Activated naive CD4-positive, alpha-beta T cell treated with anti-CD3 and anti-CD28 coated beads, Interleukin-2, amount 50 U/mL, for 16 hours (primary cell): ENCODE results near the gene PRH2.

ENCODE experiments used
- DNase-seq: peaks from one replicate; pipeline ENCODE4 v3.0.0-alpha.2; 2020

Gene PRH2

GRCh38 chr12:10965476-10965875 is 36.4 kb downstream of the PRH2 start:
- DNase-seq = no peak

GRCh38 chr12:10966314-10966713 is 37.3 kb downstream of the PRH2 start:
- no peak for DNase-seq

- no peak for DNase-seq
These were observed 38.4 kb downstream of the PRH2 start for GRCh38 chr12:10967409-10967808.

GRCh38 chr12:10968765-10969456 is 39.9 kb downstream of the PRH2 start:
- no peak for DNase-seq

- no peak for DNase-seq
These were observed 45.9 kb downstream of the PRH2 start for GRCh38 chr12:10974965-10975364.

- peak; percentile 12 for DNase-seq
These were observed 53.2 kb downstream of the PRH2 start for GRCh38 chr12:10982244-10982643.
